GM18511 (cell line): ENCODE results near the gene CREB1.

Experiments
- ATAC-seq: cut with Tn5 transposase; IDR thresholded peaks from one replicate; pipeline ENCODE4 v1.9.1; 2021; ENCODE audit warnings: mild to moderate bottlenecking, moderate library complexity; ENCODE audit not compliant: unreplicated experiment

CREB1 gene

DNA sequence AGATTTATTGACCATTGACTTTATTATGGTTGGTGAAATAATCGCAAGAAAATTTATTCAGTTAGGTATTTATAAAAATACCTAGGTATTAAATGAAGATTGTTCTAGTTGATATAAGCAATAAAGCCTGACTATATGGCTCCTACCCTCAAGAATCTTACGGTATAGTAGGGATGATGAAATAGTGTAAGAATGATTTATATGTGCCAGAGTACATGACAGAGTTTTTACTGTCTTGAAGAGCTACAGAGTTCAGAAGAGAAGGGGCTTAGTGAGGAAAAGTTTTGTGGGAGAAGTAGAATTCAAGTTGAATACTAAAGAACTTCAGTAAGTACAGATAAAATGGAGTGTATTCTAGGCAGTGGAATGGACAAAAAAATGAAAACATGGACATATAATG lies 9.7 kb downstream of the CREB1 start:
- no peak for ATAC-seq

GRCh38 chr2:207540431-207540830 lies 10.7 kb downstream of the CREB1 start:
- ATAC-seq: no peak

- ATAC-seq: no peak
Measured at GRCh38 chr2:207541933-207542332, 12.2 kb downstream of the CREB1 start.

GRCh38 chr2:207543272-207543671 lies 13.5 kb downstream of the CREB1 start:
- no peak for ATAC-seq

DNA sequence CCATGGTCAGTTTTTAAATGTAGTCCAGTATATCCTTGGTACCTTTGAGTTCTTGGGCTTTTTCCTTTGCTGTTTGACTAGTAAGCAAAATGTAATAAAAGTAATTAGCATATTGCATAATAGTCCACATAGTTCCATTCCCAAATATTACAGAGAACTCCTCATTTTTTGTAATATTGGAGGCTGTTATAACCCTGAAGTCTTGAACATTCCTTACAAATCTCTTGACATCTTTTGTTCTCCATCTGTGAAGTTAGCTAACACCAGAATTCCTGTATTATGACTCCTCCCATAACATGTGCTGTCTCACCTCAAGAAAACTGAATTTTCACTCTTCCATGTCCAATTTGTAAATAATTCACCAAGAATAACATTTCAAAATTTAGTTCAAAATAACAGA lies 17.1 kb downstream of the CREB1 start:
- no peak for ATAC-seq

DNA sequence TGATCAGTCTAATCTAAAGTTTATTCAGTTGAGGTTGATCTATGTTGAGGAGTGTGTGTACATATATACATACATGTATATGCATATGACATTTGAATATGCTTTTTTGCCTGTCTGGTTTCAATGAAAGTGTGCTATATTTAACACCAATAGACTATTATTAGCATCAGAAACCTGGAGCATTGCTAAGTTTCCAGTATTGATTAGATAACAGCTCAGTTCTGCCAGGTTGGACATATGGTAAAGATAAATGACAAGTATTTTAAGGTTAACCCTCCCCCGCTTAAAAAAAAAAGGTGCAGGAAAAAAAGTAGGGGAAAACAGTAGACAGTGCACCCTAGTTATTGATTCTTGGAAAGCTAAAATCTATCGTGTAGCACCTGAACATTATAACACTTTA lies 19.4 kb downstream of the CREB1 start:
- no peak for ATAC-seq

DNA sequence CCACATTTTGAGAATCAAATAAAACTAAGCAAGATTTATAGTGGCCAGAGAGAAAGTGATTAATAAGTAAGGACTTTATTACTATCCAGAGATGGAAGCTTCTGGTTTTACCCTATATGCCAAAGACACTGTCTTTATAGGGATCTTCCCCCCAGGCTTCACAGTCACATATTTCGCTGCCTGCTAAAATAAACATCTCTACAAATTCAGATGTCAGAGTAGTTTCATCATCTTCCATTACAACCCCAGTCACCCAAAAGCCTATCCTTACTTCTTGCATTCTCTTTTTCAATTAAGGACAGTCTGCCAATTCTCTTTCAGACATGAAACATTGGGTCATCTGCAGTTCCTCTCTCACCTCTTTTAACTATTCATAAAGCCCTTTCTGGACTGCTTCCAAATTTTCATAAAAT lies 28.3 kb downstream of the CREB1 start:
- ATAC-seq: no peak

GRCh38 chr2:207561386-207562080 lies 31.8 kb downstream of the CREB1 start:
- no peak for ATAC-seq

GRCh38 chr2:207565736-207566500 lies 36.2 kb downstream of the CREB1 start:
- ATAC-seq: no peak

GRCh38 chr2:207567671-207568070 lies 37.9 kb downstream of the CREB1 start:
- ATAC-seq: no peak

DNA sequence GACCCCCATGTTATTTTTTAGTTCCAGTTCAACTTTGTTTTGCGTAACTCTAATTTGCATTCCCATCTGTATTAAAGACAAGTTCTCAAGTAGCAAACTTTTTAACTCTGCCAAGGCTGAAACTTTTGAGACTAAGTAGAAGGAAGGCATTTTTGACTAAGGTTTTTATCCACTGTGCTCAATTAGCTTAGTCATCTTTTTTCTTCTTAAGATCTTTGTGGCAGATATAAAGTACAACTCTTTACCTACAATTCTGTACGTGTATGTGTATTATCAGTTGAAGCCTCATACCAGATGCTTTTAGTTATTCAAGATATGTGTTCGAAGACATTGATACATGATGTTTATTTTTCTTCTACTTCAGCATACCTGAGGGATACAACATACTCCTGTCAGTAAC lies 41.6 kb downstream of the CREB1 start:
- no peak for ATAC-seq

- no peak for ATAC-seq
Measured at GRCh38 chr2:207584952-207585351, 55.2 kb downstream of the CREB1 start.

DNA sequence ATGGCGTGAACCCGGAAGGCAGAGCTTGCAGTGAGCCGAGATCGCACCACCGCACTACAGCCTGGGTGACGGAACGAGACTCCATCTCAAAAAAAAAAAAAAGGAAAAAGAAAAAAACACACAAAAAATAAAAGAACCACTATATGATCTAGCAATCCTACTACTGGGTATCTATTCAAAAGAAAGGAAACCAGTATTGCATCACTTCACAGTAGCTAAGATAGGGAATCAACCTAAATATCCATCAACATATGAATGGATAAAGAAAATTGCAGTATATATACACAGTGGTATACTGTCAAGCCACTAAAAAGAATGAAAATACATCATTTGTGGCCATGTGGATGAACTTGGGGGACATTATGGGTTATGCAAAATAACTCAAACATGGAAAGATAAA lies 57.5 kb downstream of the CREB1 start:
- no peak for ATAC-seq

DNA sequence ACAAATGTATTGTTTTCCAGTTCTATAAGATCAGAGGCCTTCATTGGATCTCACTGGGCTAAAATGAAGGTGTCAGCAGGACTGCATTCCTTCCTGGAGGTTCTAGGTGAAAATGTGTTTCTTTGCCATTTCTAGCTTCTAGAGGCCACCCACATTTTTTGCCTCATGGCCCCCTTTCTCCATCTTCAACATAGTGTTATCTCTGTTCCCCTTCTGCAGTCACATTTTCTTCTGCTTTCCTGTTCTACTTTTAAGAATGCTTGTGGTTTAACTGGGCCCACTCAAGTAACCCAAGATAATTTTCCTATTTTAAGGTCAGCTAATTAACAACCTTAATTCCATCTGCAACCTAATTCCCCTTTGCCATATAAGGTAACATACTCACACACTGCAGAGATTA lies 59.4 kb downstream of the CREB1 start:
- ATAC-seq: no peak

GRCh38 chr2:207593277-207593676 lies 63.5 kb downstream of the CREB1 start:
- no peak for ATAC-seq

- ATAC-seq: no peak
Measured at GRCh38 chr2:207594264-207594663, 64.5 kb downstream of the CREB1 start.

GRCh38 chr2:207594731-207595130 lies 65.0 kb downstream of the CREB1 start:
- ATAC-seq: no peak

- ATAC-seq: no peak
Measured at GRCh38 chr2:207599636-207600035, 69.9 kb downstream of the CREB1 start.

GRCh38 chr2:207600231-207600630 lies 70.5 kb downstream of the CREB1 start:
- ATAC-seq: no peak

GRCh38 chr2:207601774-207602173 lies 72.0 kb downstream of the CREB1 start:
- ATAC-seq: no peak

DNA sequence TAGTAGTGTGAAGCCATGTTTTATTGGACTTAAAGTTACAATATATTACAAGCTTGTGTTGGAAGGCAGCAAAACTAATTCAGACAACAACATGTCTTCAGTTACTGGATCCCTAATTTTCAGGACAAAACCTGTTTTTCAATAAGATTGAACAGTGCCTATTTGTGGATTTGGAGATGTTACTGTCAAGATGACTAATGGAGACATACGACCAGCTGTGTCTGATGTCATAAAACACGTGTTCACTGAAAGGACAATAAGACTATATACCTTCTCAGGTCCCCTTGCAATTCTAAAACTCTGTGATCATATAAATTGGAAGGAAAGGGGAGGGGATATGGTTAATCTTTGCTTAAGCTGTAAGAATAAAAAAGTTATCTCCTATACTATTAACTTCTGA lies 73.7 kb downstream of the CREB1 start:
- no peak for ATAC-seq

DNA sequence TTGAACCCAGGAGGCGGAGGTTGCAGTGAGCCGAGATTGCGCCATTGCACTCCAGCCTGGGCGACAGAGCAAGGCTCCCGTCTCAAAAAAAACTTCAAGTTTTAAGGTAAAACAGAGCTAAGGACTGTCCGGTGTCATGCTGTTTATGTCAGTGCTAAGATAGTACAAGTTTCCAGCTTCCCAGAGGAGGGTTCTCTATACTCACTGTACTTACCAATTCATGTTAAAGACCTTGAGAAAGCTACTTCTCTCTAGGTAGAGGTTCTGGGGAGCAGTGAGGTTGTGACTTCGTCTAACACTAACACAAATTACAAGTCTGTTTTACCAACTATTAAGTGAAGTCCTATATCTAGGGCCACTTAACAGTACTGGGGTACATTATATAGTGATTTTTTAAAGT lies 76.6 kb downstream of the CREB1 start:
- ATAC-seq: no peak

DNA sequence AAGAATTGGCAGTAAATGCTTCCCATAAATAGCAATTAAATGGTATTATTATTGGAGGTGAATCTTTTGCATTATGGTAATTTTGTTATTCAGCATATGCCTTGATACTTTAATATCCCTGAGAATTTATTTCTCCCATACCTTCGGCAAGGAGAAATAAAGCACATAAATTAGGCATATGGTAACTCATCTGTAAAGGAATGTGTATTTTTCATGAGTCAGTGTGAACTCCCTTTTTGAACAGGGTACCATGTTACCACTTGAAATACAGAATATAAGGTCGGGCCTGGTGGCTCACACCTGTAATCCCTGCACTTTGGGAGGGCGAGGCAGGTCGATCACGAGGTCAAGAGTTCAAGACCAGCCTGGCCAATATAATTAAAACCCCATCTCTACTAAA lies 77.1 kb downstream of the CREB1 start:
- no peak for ATAC-seq
